Suprapubic skin (tissue), 4 donors: ENCODE results near the gene HECTD1. TPM values are rescaled to one million over a fixed set of nuclear protein-coding genes. Genes with fewer than 3 reads are reported as not detected.
A peak's percentile ranks its signal among the peaks of the same experiment; 100 is the strongest.

ENCODE experiments used
- DNase-seq, 2 donors: peaks; one replicate each; pipeline ENCODE4 v3.0.0-alpha.2; 2019; ENCODE audit warnings: low spot score in 2 of 2
- H3K27ac ChIP-seq: fragments of 200-600 bp; sonication (generic); one replicate; pipeline ENCODE4 v1.5.1; 2019
- H3K27me3 ChIP-seq: fragments of 200-600 bp; sonication (generic); one replicate; pipeline ENCODE4 v1.5.1; 2019
- H3K36me3 ChIP-seq: fragments of 200-600 bp; sonication (generic); one replicate; pipeline ENCODE4 v1.5.1; 2019
- H3K4me1 ChIP-seq: fragments of 200-600 bp; sonication (generic); one replicate; pipeline ENCODE4 v1.5.1; 2019
- H3K4me3 ChIP-seq: fragments of 200-600 bp; sonication (generic); one replicate; pipeline ENCODE4 v1.5.1; 2019; ENCODE audit warnings: mild to moderate bottlenecking
- H3K9me3 ChIP-seq: fragments of 200-600 bp; sonication (generic); one replicate; pipeline ENCODE4 v1.5.1; 2019
- EP300 ChIP-seq: sonication (generic); formaldehyde crosslinking; IDR thresholded peaks from one replicate; pipeline ENCODE4 v1.6.1; 2017; ENCODE audit warnings: antibody characterized with exemption
- POLR2A ChIP-seq, 2 donors: fragments of 450-650 bp; IDR thresholded peaks; one replicate each; pipeline ENCODE4 v1.6.1; 2017; ENCODE audit warnings: antibody characterized with exemption in 2 of 2, mild to moderate bottlenecking in 2 of 2, moderate library complexity in 2 of 2
- POLR2AphosphoS5 ChIP-seq, 3 donors: sonication (generic); formaldehyde crosslinking; IDR thresholded peaks; one replicate each; pipeline ENCODE4 v1.6.1; 2017; ENCODE audit warnings: antibody characterized with exemption in 3 of 3
- WGBS: methylation state at CpG from one replicate; pipeline ENCODE4 v1.1.5; 2018; 5-methylcytosine and 5-hydroxymethylcytosine counted together
- total RNA-seq, 4 donors: library from RNA; depleted of rRNA; stranded (reverse); fragments of >200 nt; gene quantifications; one replicate each; pipeline ENCODE4 v1.1.0, GENCODE V29; 2016
- TF ChIP-seq, protein P1 (sequence below), 2 donors: fragments of 200-600 bp in 1 of 2; fragments of 450-650 bp in 1 of 2; sonication (generic) in 1 of 2; IDR thresholded peaks; one replicate each; pipeline ENCODE4 v1.5.1; 2016 to 2019; ENCODE audit warnings: antibody characterized with exemption in 2 of 2, mild to moderate bottlenecking in 1 of 2, moderate library complexity in 1 of 2

The HECTD1 gene
- total RNA-seq, 4 donors from 2014 or later, result 197 to 442 (median 271) TPM

DNA sequence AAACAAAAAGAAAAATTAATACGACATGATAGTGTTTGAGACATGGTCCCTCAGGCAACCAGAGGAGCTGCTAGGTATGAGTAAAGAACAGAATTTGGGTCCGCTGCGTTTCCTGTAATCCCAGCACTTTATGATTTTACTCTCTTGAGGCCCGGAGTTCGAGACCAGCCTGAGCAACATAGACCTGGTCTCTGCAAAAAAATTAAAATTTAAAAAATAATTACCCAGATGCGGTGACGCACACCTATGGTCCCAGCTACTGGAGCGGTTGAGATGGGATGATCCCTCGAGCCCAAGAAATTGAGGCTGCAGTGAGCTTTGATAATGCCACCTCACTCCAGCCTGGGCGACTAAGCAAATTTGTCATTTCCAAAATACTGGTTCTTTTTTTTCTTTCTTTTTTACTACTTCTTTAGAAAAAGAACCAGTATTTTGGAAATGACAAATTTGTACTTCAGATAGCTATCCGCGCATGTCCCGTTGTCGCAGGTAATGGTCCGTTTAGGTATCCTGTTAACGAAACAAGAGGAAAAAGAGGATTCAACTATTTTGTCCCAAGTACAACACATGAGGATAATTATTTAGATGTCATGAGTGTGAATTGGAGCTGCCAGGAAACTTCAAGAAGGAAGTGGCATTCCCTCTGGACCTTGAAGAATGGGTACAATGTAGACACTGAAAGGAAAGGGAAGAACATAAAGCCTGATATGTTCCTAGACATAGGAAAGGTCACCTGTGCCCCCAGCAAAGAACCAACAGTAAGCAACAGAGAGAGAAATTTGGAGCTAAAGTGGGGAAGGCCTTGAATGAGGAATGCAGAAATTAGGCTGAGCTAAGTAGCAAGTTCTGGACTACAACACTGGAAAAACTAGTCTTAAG lies 1.2 kb upstream of the HECTD1 start:
- peaks cover 5% of the 10 kb centered on the region for H3K36me3 ChIP-seq
- H3K9me3 ChIP-seq, result no peaks in the 10 kb centered on the region
- H3K27me3 ChIP-seq, result no peaks in the 10 kb centered on the region
- H3K4me3 ChIP-seq, result peak overlapping the region; percentile 78
- peak overlapping the region; percentile 100 for H3K27ac ChIP-seq
- TF ChIP-seq POLR2A (IDR thresholded peaks at IDR 0.05) (no peak), EP300 (no peak), POLR2AphosphoS5 (IDR thresholded peaks at IDR 0.05) (no peak)
- TF ChIP-seq, protein P1, sequence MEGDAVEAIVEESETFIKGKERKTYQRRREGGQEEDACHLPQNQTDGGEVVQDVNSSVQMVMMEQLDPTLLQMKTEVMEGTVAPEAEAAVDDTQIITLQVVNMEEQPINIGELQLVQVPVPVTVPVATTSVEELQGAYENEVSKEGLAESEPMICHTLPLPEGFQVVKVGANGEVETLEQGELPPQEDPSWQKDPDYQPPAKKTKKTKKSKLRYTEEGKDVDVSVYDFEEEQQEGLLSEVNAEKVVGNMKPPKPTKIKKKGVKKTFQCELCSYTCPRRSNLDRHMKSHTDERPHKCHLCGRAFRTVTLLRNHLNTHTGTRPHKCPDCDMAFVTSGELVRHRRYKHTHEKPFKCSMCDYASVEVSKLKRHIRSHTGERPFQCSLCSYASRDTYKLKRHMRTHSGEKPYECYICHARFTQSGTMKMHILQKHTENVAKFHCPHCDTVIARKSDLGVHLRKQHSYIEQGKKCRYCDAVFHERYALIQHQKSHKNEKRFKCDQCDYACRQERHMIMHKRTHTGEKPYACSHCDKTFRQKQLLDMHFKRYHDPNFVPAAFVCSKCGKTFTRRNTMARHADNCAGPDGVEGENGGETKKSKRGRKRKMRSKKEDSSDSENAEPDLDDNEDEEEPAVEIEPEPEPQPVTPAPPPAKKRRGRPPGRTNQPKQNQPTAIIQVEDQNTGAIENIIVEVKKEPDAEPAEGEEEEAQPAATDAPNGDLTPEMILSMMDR (IDR thresholded peaks at IDR 0.05), result no peak
- 63% methylated on average over 16 of the region's 16 CpGs for WGBS
- H3K4me1 ChIP-seq, result peaks cover 32% of the 10 kb centered on the region
- DNase-seq, result no peak

DNA sequence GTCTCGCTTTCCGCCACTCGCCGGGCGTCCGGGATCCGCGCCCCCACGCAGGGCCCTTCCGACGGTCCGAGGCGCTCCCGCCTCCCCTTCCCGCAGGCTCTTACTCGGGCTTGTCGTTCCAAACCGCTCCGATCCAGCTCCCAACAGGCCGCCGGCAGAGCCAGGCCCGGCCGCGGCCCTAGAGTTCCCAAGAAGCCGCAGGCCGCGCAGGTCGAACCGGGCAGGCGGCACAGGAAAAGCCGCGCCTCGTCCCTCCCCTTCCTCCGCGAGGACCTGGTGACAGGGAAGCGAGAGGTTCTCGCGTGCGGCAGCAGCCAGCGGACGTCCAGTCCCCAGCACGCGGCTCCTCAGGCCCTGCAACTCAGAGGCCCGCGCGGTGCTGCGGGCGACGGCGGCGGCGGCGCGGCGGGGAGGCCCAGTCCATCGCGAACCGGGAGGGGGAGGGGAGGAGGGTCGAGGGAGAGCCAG lies 272 bp downstream of the HECTD1 start:
- no CpG with 5 or more reads among the region's 59 CpGs for WGBS
- Histone ChIP-seq H3K4me1 (peaks cover 32% of the 10 kb centered on the region), H3K27ac (peak overlapping the region; percentile 100), H3K36me3 (peaks cover 13% of the 10 kb centered on the region), H3K9me3 (no peaks in the 10 kb centered on the region), H3K27me3 (no peaks in the 10 kb centered on the region), H3K4me3 (peak overlapping the region; percentile 78)
- TF ChIP-seq POLR2AphosphoS5 (IDR thresholded peaks at IDR 0.05) (peak; percentile 5 to 76 (median 28)), EP300 (no peak), POLR2A (IDR thresholded peaks at IDR 0.05) (peak in 1 of 2 donors; percentile 48)
- TF ChIP-seq, protein P1 (IDR thresholded peaks at IDR 0.05), result no peak
- no peak for DNase-seq

DNA sequence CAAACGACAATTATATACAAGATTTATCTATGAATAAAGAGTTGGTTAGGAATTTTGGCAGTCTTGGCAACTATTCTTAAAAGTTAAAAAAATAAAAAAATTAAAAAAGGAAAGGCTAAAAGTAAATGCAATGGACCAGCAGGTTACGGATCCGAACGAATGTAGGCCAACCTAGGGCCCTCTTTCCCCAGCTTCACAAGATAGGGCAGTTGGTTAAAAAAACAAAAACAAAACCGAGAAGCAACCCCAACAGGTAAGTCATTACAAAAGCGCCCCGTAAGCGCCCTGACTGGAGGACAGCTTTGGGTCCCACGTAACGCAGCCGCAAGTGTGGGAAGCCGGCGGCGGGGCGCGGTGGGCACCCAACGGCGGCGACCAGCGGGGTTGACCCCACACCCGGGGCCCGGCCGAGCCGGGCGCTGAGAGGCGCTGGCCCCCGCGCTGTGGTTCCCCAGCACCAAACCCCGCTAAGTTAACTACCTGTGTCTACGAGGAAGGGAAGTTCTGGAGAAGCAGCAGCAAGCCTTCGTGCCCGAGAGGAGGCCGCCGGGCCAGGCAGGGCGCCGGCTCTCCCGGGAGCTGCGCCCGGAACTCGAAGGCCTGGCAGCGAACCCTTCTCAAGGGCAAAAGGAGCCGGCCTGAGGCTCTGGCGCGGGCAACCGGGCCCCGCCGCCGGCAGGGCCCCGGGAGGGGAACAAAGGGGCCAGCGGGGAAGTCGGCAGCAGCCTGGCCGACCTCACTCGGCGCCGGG lies 882 bp downstream of the HECTD1 start:
- under 1% methylated on average over 29 of the region's 55 CpGs for WGBS
- Histone ChIP-seq H3K27ac (peak overlapping the region; percentile 100), H3K27me3 (no peaks in the 10 kb centered on the region), H3K4me3 (peak overlapping the region; percentile 78), H3K4me1 (peaks cover 32% of the 10 kb centered on the region), H3K36me3 (peaks cover 13% of the 10 kb centered on the region), H3K9me3 (no peaks in the 10 kb centered on the region)
- DNase-seq, result peak in 1 of 2 donors; percentile 71
- TF ChIP-seq, protein P1 (IDR thresholded peaks at IDR 0.05), result no peak
- no peak for TF ChIP-seq POLR2AphosphoS5 (IDR thresholded peaks at IDR 0.05)
- no peak for TF ChIP-seq POLR2A (IDR thresholded peaks at IDR 0.05)
- TF ChIP-seq EP300, result no peak

DNA sequence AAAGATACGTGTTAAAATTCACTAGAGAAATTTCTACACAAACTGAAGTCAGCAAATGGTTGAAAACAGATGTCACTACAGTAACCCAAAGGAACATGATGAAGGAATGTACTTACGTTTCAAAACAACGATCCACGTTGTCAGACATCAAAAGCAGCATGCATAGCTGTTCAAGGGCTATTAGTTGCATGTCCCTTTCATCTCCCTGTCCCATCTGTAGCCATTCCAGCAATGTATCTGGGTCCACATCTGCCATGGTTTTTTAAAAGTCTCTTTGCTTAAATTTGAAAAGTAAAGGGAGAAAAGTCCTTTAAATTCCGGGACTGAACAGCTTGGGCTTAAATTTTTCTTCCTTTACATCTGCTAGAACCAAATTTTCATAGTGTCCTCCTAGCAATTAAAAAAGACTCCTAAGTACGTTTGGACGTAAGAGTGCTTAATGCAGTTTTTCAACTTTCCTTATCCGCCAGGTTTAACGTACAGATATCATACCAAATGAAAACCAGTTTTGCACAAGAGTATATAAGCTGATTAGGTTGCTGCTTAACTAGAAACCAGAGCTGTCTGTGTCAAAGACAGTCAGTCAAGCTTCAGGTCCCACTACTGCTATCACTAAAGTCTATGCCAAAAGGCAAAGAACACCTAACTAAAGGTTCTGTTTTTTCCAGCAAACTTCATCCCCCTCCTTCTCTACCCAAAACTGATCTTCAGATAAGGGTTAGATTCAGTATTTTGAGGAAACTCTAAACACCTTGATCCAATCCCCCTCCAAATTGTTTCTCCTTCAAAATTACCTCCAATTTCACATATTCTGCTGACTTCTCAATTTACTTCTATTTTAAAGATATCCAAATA lies 1.7 kb downstream of the HECTD1 start:
- TF ChIP-seq, protein P1 (IDR thresholded peaks at IDR 0.05), result no peak
- peak in 1 of 3 donors; percentile 21 for TF ChIP-seq POLR2AphosphoS5 (IDR thresholded peaks at IDR 0.05)
- TF ChIP-seq POLR2A (IDR thresholded peaks at IDR 0.05), result no peak
- TF ChIP-seq EP300, result no peak
- H3K36me3 ChIP-seq, result peaks cover 19% of the 10 kb centered on the region
- H3K27me3 ChIP-seq, result no peaks in the 10 kb centered on the region
- 5% methylated on average over 9 of the region's 9 CpGs for WGBS
- no peaks in the 10 kb centered on the region for H3K9me3 ChIP-seq
- peaks cover 32% of the 10 kb centered on the region for H3K4me1 ChIP-seq
- H3K27ac ChIP-seq, result peak overlapping the region; percentile 100
- H3K4me3 ChIP-seq, result peak overlapping the region; percentile 78
- DNase-seq, result no peak
